Hair follicular keratinocyte (primary cell): ENCODE data around the gene MTNR1A. TPM values are rescaled to one million over a fixed set of nuclear protein-coding genes. Genes with fewer than 3 reads are reported as not detected.

ENCODE experiments used
- total RNA-seq: library from RNA; depleted of rRNA; stranded (reverse); fragments of >200 nt; gene quantifications from 2 replicates; pipeline ENCODE4 v1.2.3, GENCODE V29; 2015

MTNR1A gene
- not detected in 2 replicates for total RNA-seq

GRCh38 chr4:186554914-186555827, at the start of gene MTNR1A:
Gene MTNR1A (minus strand): TSS chr4:186555567. CDS start chr4:186555365, 202 bp downstream.

Other genes starting within 250 kb of the MTNR1A start
- gene FAT1, start 168.3 kb upstream of the MTNR1A start, total RNA-seq, result 265 and 372 TPM in 2 replicates